Activated T-helper 2 cell treated with anti-CD3 and anti-CD28 coated beads, Interferon-gamma antibody, Interleukin-2, Interleukin-4, amounts not matched to agents 10 μg/mL and 5 μg/mL and 100 μg/mL, durations not matched to agents 14 hours and 24 hours and 36 hours (primary cell): Measurements from ENCODE around the gene TRAF3IP1. TPM values are rescaled to one million over a fixed set of nuclear protein-coding genes. Genes with fewer than 3 reads are reported as not detected.
"Not testable (repeated sequence)": the region's sequence is repeated elsewhere in the genome, so short reads cannot be mapped to it uniquely, and the experiment has no call there.

Experiments used
- DNase-seq: peaks from one replicate; pipeline ENCODE4 v3.0.0; 2021; ENCODE audit warnings: low spot score
- H3K27ac Mint-ChIP-seq: one replicate; pipeline ENCODE4 v1.8.0; 2021; ENCODE audit warnings: mixed read lengths
- H3K27me3 Mint-ChIP-seq: one replicate; pipeline ENCODE4 v1.8.0; 2021; ENCODE audit warnings: low read depth, mixed read lengths
- H3K36me3 Mint-ChIP-seq: one replicate; pipeline ENCODE4 v1.8.0; 2021; ENCODE audit warnings: low read depth, mixed read lengths
- H3K4me1 Mint-ChIP-seq: one replicate; pipeline ENCODE4 v1.8.0; 2021; ENCODE audit warnings: low read depth, mixed read lengths
- H3K4me3 Mint-ChIP-seq: one replicate; pipeline ENCODE4 v1.8.0; 2021; ENCODE audit warnings: low read depth, mild to moderate bottlenecking, moderate library complexity, mixed read lengths
- H3K9me3 Mint-ChIP-seq: one replicate; pipeline ENCODE4 v1.8.0; 2021; ENCODE audit warnings: mixed read lengths
- intact Hi-C: fragments of 100-400 bp; cut with micrococcal nuclease; formaldehyde crosslinking; loops from one replicate; pipeline ENCODE4 v1.15.1; 2023
- total RNA-seq: library from RNA; stranded (reverse); gene quantifications from 2 replicates; pipeline ENCODE4 v1.2.3, GENCODE V29; 2022

TRAF3IP1 gene
- total RNA-seq, 1 donor from 2014 or later: 14.4 TPM

DNA sequence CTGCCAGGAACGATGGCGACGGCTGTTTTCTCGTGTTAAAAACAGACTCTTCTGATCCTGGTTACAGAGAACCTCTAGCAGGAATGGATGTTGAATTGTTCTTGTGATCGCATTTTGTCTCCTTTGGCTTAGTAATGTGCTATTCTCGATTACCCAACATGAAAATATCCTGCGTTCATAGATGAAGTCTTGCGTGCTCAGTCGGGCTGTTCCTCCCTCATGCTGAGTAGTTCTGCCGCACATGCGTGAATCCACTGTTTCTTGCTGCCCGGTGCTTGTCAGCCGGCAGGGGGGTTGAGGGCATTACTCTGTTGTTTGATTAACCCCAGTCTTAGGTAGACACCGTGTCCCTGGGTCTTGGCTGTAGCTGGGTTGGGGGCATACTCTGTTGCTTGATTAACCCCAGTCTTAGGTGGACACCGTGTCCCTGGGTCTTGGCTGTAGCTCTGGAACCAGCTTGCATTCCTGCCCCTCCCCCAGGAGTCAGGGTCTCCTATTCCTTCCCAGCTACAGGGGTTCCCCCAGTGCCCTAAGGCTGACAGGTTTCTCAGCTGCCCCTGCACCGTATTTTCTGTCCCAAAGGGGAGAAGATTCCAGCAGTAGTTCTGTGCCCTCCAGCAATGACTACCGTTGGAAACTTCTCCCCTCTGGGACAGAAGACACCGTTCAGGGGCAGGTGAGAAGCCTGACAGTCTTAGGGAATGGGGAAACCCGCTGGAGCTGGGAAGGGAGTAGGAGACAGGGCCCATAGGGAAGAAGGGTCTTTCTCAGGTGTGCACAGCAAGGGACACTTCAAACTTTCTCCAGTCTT, 84.3 kb downstream of the TRAF3IP1 start:
- H3K9me3 Mint-ChIP-seq: no peaks in the 10 kb centered on the region
- H3K27ac Mint-ChIP-seq: no peak overlapping the region
- intact Hi-C loops: no loop called here
- no peaks in the 10 kb centered on the region for H3K27me3 Mint-ChIP-seq
- no peaks in the 10 kb centered on the region for H3K4me1 Mint-ChIP-seq
- DNase-seq: no peak
- no peaks in the 10 kb centered on the region for H3K36me3 Mint-ChIP-seq
- H3K4me3 Mint-ChIP-seq: no peak overlapping the region

DNA sequence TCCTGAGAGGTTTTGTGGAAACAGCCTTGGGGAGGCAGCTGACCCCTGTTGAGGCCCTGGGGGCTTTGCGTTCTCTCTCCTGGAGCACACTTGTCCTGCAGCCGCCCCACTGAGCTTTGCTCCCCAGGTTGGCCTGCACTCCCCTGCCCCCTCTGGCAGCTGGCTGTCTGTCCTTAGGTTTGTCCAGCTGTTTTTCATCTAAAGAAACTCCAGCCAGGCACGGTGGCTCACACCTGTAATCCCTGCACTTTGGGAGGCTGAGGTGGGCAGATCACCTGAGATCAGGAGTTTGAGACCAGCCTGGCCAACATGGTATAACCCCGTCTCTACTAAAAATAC, 84.9 kb downstream of the TRAF3IP1 start:
- H3K4me1 Mint-ChIP-seq, H3K4me3 Mint-ChIP-seq, H3K9me3 Mint-ChIP-seq, intact Hi-C loops, DNase-seq, H3K27ac Mint-ChIP-seq, H3K27me3 Mint-ChIP-seq, H3K36me3 Mint-ChIP-seq: not testable (repeated sequence)

DNA sequence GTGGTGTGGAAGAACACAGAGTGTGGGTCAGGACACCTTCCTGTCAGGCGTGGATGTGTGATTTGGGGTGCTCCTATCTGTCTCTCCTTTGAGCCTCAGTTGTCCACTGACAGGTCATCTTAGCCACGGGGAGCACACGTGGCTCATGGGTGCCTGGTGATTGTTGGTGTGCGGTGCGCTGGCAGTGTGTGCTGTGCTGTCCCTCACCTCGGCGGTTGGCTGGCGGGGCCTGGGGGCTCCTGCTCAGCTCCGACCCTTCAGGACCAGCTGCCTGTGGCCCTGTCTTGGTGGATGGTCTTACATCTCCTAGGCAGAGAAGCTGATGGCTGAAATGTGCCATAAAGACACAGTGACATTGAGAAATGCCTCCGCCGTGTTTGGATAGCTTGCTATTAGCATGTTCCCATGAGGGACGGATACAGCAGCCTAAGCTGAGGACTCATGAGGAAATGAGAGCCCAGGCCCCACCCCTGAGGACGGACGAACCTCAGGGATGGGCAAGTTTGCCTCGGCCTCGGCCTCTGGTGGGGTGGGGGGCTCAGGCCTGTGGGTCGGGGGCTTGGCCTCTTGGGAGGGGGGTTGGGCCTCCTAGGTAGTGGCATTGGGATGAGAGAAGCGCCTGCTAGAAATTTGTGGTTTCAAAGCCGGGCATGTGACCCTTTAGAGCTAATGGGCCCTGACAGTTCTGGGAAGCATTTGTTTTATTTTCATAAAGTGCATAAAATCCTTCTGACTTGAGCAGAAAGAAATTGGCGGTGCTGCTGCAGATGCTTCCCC, 86.1 kb downstream of the TRAF3IP1 start:
- no peak for DNase-seq
- H3K4me3 Mint-ChIP-seq: no peak overlapping the region
- intact Hi-C loops: no loop called here
- no peaks in the 10 kb centered on the region for H3K36me3 Mint-ChIP-seq
- no peak overlapping the region for H3K27ac Mint-ChIP-seq
- no peaks in the 10 kb centered on the region for H3K4me1 Mint-ChIP-seq
- H3K9me3 Mint-ChIP-seq: no peaks in the 10 kb centered on the region
- no peaks in the 10 kb centered on the region for H3K27me3 Mint-ChIP-seq

DNA sequence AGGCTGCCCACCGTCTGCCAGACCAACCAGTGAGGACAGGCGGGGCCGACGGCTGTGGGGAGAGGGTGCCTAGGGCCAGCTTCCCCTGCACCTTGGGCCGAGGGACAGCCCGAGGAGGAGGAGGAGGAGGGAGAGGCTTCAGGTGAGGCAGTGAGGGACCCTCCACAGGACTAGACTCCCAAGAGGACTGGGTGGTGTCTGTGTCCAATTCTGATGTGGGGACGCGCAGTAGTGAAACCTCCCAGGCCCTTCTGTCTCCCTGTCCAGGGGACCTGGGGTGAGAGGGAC, 86.6 kb downstream of the TRAF3IP1 start:
- Mint-ChIP-seq H3K27ac (no peak overlapping the region), H3K27me3 (no peaks in the 10 kb centered on the region), H3K4me1 (no peaks in the 10 kb centered on the region), H3K4me3 (no peak overlapping the region), H3K36me3 (no peaks in the 10 kb centered on the region), H3K9me3 (no peaks in the 10 kb centered on the region)
- intact Hi-C loops: no loop called here
- DNase-seq: no peak

DNA sequence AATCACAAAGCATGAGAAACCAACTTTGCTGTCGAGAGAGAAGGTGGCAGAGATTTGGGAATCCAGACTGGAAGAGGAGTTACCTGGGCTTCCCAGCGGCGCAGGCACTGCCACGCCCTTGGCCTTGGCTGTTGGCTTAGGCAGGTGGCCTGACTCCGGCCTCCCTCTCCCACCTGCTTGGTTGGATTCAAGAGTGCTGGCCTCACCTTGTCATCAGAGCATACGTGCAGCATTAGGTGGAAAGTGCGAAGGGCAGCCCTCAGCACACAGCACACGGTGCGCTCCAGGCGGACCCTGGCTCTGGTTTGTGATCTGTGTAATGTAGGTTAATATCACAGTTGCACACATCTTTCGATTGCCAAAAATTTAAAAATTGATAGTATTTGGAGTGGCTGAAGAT, 87.2 kb downstream of the TRAF3IP1 start:
- no peaks in the 10 kb centered on the region for H3K9me3 Mint-ChIP-seq
- no peaks in the 10 kb centered on the region for H3K4me1 Mint-ChIP-seq
- no peak overlapping the region for H3K4me3 Mint-ChIP-seq
- H3K27me3 Mint-ChIP-seq: no peaks in the 10 kb centered on the region
- intact Hi-C loops: no loop called here
- no peaks in the 10 kb centered on the region for H3K36me3 Mint-ChIP-seq
- no peak overlapping the region for H3K27ac Mint-ChIP-seq
- DNase-seq: no peak

DNA sequence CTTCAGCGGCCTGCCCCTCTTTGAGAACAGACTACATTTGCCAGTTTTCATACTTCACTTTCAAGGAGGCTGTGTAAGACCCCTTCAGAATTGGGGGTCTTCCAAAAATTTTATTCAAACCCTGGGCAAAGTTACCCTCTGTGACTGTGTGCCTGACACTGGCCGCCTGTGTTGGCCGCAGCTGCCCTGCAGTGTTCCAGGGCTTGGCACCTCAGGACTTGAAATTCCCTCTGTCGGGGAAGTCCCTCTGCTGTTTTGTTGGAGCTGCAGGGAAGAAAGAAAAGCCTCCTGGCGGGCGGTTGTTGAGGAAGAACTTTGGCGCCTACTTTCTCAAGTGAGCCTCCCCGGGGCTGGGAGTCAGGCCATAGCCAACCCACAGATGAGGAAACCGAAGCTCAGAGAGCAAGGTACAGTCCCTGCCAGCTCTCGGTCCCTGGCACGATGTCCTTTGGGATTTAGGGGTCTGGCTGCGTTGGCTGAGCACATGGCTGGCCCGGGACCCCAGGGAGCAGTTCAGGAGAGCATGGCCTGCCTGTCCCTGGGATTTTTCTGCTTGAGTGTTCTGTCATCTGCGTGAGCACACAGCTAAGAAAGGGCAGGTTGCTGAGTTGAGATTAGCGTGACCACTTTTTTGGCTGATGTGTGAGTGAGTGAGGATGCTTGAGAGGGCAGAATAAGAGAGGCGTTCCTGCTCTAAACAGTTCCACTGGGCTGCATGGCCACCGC, 88.5 kb downstream of the TRAF3IP1 start:
- no peak for DNase-seq
- Mint-ChIP-seq H3K9me3 (no peaks in the 10 kb centered on the region), H3K27ac (no peak overlapping the region), H3K4me3 (no peak overlapping the region), H3K4me1 (no peaks in the 10 kb centered on the region), H3K36me3 (no peaks in the 10 kb centered on the region), H3K27me3 (no peaks in the 10 kb centered on the region)
- intact Hi-C loops: no loop called here

DNA sequence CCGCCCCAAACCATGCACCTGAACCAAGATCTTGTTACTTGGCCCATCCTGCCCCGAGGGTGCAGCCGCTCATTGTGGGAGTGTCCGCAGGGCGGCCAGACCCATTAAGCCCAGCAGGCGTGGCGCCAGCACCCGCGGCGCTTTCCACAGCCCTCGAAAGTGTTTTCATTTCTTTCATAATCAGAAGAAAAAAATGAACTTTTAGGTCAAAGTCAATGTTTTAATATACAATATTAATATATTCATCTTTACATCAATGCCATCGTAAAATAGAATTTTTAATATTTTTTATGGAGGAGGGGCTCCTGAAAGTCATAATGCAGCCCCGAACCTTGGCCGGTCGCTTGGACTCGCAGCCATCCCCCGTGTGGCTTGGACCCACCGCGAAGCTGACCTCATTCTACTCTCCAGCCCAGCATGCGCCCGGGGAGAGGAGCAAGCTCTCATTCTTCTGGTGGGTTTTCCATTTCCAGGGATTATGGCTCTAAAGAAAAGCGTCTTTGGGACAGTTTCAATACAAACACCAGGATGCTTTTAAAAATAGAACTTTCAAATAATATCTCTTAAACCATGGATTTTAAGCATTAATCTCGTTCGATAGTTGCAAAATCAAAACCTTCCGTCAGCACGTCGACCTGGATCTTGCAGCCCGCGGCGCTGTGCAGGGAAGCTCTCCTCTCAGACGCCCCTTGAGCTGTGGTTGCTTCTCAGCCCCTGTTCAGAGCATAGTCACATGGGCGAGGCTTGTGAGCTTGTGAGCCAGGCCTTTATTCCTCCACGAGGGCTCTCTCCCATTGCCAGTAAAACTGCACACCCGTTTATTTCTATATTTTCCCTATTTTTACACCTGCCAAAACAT, 89.3 kb downstream of the TRAF3IP1 start:
- H3K36me3 Mint-ChIP-seq: no peaks in the 10 kb centered on the region
- H3K4me1 Mint-ChIP-seq: no peaks in the 10 kb centered on the region
- no peak overlapping the region for H3K27ac Mint-ChIP-seq
- no peaks in the 10 kb centered on the region for H3K27me3 Mint-ChIP-seq
- no peak for DNase-seq
- H3K4me3 Mint-ChIP-seq: no peak overlapping the region
- H3K9me3 Mint-ChIP-seq: no peaks in the 10 kb centered on the region
- intact Hi-C loops: no loop called here

DNA sequence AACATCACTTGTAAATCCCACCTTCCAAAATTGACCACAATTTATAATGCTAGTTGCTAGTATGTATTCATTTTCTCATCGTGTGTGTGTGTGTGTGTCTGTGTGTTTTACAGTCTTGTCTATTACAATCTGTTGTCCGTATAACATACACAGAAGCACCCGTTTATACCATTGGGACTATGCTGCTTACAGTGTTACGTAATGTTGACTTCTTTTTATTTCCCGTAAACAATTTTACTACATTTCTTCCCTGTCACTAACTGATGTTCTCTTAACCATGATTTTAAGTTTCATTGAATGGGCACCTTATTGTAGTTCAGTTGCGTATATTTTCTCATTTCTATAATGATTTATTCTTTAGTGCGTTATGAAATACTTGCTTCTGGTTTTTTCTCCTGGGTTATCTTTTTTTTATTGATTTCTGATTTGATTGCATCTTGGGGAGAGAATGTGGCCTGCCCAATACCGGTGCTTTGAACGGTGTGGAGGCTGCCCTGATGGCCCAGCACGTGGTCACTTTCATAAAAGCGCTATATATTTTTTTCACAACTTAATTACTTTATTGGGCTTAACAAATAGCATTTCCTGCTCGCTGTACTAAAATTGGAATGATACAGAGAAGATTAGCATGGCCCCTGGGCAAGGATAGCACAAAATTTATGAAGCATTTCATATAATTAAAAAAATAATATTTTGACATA, 91.9 kb downstream of the TRAF3IP1 start:
- intact Hi-C loops: no loop called here
- Mint-ChIP-seq H3K36me3 (peaks cover 3% of the 10 kb centered on the region), H3K4me1 (no peaks in the 10 kb centered on the region), H3K27ac (no peak overlapping the region), H3K9me3 (peaks cover 17% of the 10 kb centered on the region), H3K27me3 (peaks cover 3% of the 10 kb centered on the region), H3K4me3 (no peak overlapping the region)
- no peak for DNase-seq

DNA sequence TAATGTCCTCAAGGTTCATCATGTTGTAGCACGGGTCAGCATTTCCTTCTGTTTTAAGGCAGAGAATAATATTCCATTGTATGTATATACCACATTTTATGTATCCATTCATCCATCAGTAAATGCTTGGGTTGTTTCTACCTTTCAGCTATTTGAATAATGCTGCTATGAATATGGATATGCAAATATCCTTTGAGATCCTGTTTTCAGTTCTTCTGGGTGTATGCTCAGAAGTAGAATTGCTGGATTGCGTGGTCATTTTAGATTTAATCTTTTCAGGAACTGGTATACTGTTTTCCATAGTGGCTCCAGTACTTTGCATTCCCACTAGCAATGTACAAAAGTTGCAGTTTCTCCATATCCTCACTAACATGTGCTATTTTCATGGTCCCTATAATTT, 93.0 kb downstream of the TRAF3IP1 start:
- Mint-ChIP-seq H3K9me3 (peaks cover 17% of the 10 kb centered on the region), H3K36me3 (peaks cover 3% of the 10 kb centered on the region), H3K4me3 (no peak overlapping the region), H3K27me3 (peaks cover 3% of the 10 kb centered on the region), H3K27ac (no peak overlapping the region), H3K4me1 (no peaks in the 10 kb centered on the region)
- intact Hi-C loops: no loop called here
- no peak for DNase-seq

DNA sequence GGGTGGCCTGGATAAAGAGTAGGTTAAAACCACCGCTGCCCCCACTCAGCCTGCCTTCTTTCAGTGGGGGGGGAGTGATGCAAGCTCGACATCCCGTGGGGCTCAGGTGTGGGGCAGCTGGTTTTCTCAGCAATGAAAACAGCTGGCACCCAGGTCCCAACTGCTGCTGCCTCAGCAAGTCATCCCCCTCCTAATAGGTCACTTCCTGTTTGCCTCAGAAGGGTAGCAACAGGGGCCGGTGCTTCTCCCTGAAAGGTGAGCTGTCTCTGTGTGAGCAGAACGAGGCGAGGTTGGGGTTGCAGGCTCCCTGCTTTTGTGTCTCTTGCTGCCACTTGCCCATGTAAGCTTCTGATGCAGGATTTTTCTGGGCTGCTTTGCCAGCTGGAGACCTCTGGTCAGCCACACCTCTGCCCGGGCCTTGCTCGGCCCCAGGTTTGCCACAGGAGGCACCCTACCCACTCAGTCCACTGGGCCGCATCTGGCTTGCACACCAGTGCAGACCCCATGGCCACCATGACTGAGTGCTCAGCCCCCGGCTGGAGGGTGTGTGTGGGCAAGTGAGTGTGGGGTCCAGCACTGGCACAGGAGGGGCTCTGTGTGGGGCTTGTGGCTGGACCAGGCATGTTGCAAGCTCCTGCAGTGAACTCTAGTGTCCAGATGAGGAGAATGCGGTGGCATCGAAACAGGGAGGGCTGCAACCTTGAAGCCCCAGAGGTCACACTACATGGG, 94.9 kb downstream of the TRAF3IP1 start:
- Mint-ChIP-seq H3K4me1 (no peaks in the 10 kb centered on the region), H3K9me3 (peaks cover 17% of the 10 kb centered on the region), H3K4me3 (no peak overlapping the region), H3K27me3 (peaks cover 4% of the 10 kb centered on the region), H3K27ac (no peak overlapping the region), H3K36me3 (peaks cover 3% of the 10 kb centered on the region)
- intact Hi-C loops: no loop called here
- DNase-seq: no peak

DNA sequence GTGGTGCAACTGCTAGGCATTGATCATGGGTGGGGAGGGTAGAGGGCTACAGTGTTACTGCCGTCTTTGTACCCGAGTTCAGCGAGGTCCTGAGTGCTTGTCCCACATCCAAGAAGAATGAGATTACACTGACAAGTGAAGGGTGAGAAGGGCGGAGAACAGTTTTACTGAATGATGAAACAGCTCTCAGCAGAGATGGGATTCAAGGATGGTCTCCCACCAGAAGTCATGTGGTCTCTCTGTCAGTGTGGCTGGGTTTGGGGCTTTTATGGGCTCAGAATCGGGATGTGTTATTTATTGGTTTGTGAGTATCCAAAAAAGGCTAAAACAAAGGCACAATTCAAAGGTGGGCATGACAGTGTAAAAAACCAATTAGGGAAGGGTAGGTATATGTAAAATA, 95.6 kb downstream of the TRAF3IP1 start:
- Mint-ChIP-seq H3K9me3 (peaks cover 17% of the 10 kb centered on the region), H3K27ac (no peak overlapping the region), H3K27me3 (peaks cover 4% of the 10 kb centered on the region), H3K4me3 (no peak overlapping the region), H3K4me1 (no peaks in the 10 kb centered on the region), H3K36me3 (peaks cover 3% of the 10 kb centered on the region)
- DNase-seq: no peak
- intact Hi-C loops: no loop called here
